AG09309 (cell line): ENCODE measurements around the gene ARHGAP20.
"Not testable (repeated sequence)": the region's sequence is repeated elsewhere in the genome, so short reads cannot be mapped to it uniquely, and the experiment has no call there.

Source experiments
- DNase-seq: peaks from one replicate; pipeline ENCODE4 v3.0.0-alpha.2; 2010; ENCODE audit warnings: low read depth
- H3K4me3 ChIP-seq: 2 replicates; pipeline ENCODE4 v1.5.1; 2011; ENCODE audit warnings: mild to moderate bottlenecking, low read depth, low read length, moderate library complexity; ENCODE audit not compliant: control insufficient read depth
- TF ChIP-seq, protein P1 (sequence below): IDR thresholded peaks from 2 replicates; pipeline ENCODE4 v1.5.1; 2011; ENCODE audit warnings: mild to moderate bottlenecking, low read depth, low read length, inconsistent platforms; ENCODE audit not compliant: insufficient read depth, control insufficient read depth; ENCODE audit errors: missing control alignments

The ARHGAP20 gene

DNA sequence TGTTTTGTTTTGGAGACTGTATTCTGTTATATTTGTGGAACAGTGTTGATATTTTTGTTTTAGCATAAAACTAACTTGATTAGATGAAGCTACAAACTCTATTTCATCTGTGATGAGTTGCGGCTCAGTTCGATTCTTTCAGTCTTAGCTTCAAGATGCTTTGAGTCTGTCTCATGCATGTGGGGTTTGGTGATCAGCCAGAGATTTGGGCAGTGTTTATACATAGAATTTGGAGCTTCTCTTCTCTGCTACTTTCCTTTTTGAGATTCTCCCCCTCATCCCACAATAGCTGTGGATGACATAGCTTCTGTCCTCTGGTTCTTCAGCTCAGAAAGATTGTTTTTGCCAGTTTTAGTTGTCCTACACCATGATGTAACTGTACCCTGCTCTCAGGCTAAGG is 90.4 kb downstream of the ARHGAP20 start:
- DNase-seq = no peak
- TF ChIP-seq, protein P1, sequence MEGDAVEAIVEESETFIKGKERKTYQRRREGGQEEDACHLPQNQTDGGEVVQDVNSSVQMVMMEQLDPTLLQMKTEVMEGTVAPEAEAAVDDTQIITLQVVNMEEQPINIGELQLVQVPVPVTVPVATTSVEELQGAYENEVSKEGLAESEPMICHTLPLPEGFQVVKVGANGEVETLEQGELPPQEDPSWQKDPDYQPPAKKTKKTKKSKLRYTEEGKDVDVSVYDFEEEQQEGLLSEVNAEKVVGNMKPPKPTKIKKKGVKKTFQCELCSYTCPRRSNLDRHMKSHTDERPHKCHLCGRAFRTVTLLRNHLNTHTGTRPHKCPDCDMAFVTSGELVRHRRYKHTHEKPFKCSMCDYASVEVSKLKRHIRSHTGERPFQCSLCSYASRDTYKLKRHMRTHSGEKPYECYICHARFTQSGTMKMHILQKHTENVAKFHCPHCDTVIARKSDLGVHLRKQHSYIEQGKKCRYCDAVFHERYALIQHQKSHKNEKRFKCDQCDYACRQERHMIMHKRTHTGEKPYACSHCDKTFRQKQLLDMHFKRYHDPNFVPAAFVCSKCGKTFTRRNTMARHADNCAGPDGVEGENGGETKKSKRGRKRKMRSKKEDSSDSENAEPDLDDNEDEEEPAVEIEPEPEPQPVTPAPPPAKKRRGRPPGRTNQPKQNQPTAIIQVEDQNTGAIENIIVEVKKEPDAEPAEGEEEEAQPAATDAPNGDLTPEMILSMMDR = no peak
- H3K4me3 ChIP-seq = no peak overlapping the region

GRCh38 chr11:110619366-110619765 is 92.9 kb downstream of the ARHGAP20 start:
- not testable (repeated sequence) for H3K4me3 ChIP-seq, DNase-seq

GRCh38 chr11:110614031-110614430 is 98.2 kb downstream of the ARHGAP20 start:
- H3K4me3 ChIP-seq = no peak overlapping the region
- TF ChIP-seq, protein P1 = no peak
- DNase-seq = no peak

DNA sequence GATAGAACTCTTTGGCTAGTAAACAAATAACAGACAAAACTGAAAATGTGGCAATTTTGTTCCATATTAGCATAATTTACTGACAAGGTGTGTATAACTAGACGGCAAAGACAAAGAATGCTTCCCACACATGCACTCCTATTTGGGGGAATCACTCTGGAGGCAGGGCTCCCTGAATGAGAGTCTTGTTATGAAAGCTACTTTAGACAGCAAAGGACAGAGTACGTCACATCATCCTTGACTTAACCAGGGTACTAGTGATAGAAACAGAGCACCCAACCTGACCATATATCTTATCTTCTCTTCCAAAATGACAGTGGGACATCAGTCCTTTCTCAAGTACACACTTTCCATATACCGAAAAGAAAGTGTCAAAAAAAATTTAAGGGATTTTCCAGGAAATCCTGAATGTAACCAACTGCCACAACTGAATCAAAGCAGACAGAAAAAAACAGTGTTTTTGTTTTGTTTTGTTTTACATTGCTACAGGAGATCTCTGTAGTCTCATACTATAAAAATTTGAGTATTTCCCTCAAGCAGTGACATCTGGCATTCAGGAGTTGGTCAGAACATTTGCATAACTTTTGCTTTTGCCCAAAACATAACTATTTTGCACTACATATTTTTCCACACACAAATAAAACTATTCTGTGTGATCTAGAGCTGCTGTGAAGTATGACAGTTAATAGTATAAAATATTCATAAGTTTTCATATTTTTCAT is 98.9 kb downstream of the ARHGAP20 start:
- no peak overlapping the region for H3K4me3 ChIP-seq
- DNase-seq = no peak
- TF ChIP-seq, protein P1 = no peak

DNA sequence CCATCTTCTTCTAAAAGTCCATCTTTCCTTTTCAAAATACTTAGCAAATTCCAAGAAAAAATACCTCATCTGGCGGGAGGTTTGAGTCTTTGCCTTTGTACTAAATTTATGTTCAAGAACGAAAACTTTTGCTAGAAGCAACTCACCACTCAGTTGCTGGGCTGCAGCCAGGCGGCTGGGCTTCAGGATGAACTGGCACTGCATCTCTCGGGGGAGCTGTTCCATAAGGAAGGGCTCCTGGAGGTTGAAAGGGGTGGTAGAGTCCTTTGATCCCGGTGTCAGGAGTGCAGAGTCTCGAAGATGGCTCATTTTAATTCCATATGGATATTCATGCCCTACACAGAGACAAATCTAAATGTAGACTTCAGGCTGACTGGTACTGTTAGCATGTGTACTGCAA is 105.8 kb downstream of the ARHGAP20 start:
- no peak for DNase-seq
- TF ChIP-seq, protein P1 = no peak
- no peak overlapping the region for H3K4me3 ChIP-seq

DNA sequence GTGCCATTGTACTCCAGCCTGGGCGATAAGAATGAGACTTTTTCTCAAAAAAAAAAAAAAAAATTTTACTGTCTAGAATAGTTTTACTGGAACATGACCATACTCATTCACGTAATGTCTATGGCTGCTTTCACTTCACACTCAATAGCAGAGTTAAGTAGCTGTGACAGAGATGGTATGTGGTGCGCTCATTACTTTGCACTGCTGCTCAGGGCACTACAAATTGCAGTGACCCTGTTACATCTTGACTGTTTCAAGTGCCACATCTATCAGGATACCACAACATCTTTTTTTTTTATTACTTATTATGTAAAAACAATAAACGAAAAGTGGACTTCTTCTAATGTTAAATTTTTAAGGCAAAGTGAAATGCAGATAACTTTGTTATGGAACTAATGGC is 110.3 kb downstream of the ARHGAP20 start:
- no peak for DNase-seq

DNA sequence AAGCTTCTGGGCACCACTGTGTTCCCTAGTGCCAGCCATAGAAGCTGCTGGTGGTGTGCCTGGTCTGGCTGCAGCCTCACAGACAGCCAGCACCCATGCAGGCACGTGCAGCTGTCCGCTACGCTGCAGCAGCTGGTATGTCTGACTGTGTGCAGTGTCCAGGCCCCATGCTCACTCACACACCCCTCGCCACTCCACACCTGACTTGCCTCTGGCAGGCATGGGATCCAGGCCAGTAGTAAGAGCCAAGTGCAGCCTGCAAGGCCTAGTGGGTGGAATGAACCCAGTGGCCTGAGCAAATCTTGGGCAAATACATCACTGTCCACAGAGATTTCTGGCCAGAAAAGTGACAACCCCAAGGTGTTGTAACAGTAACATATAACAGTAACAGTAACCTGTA is 111.9 kb downstream of the ARHGAP20 start:
- TF ChIP-seq, protein P1 = no peak
- no peak for DNase-seq
- no peak overlapping the region for H3K4me3 ChIP-seq

More for the DNA sequence above, 110.3 kb downstream of the ARHGAP20 start:
- TF ChIP-seq, protein P1 = no peak
- H3K4me3 ChIP-seq = no peak overlapping the region
